ENCODE measurements around the gene LYSMD3.

- TF ChIP-seq SP1 (IDR thresholded peaks at IDR 0.05; ENCODE audit: low read depth, low read length) (no peak), ZNF217 (IDR thresholded peaks at IDR 0.05) (no peak), ZBTB11 (CRISPR knock-in tag; IDR thresholded peaks at IDR 0.05) (no peak), EZH2 (IDR thresholded peaks at IDR 0.05; ENCODE audit: borderline replicate concordance, control insufficient read depth, low read depth, low read length) (no peak), CTCF (IDR thresholded peaks at IDR 0.05 in 2 of 3, conservative IDR thresholded peaks at IDR 0.05 in 1 of 3; ENCODE audit: control insufficient read depth in 2 of 3, extremely low read depth in 1 of 3, insufficient read depth in 1 of 3, low read depth in 3 of 3, low read length in 3 of 3) (no peak), CREB1 (IDR thresholded peaks at IDR 0.05; ENCODE audit: low read depth) (no peak), POLR2A (IDR thresholded peaks at IDR 0.05; ENCODE audit: low read depth, low read length) (no peak), HCFC1 (IDR thresholded peaks at IDR 0.05; ENCODE audit: low read length) (no peak), EGR1 (IDR thresholded peaks at IDR 0.05; ENCODE audit: borderline replicate concordance in 1 of 2, low read depth in 2 of 2, low read length in 2 of 2) (no peak), CEBPB (IDR thresholded peaks at IDR 0.05; ENCODE audit: borderline replicate concordance in 1 of 2, low read depth in 2 of 2, low read length in 2 of 2) (no peak), STAT3 (IDR thresholded peaks at IDR 0.05; ENCODE audit: low read depth, low read length) (no peak)
These were observed 21.6 kb upstream of the LYSMD3 start for GRCh38 chr5:90550963-90551362.
